PFSK-1 (cell line): ENCODE data around the gene ASZ1.

Source experiments
- POLR2AphosphoS5 ChIP-seq: IDR thresholded peaks from 2 replicates; pipeline ENCODE4 v1.6.1; 2012; ENCODE audit warnings: low read depth, mild to moderate bottlenecking, control low read depth, low read length, moderate library complexity
- SIN3A ChIP-seq: IDR thresholded peaks from 2 replicates; pipeline ENCODE4 v1.6.1; 2012; ENCODE audit warnings: mild to moderate bottlenecking, low read length, moderate library complexity, borderline replicate concordance; ENCODE audit not compliant: insufficient read depth
- TAF1 ChIP-seq: IDR thresholded peaks from 2 replicates; pipeline ENCODE4 v1.6.1; 2012; ENCODE audit warnings: low read length, control low read depth, borderline replicate concordance; ENCODE audit not compliant: insufficient read depth
- TF ChIP-seq, protein P1 (sequence below), 2 experiments: IDR thresholded peaks; 2 replicates each; pipeline versions ENCODE4 v1.6.1 to v1.8.0; 2011 to 2012; ENCODE audit warnings: low read depth in 2 of 2, low read length in 2 of 2, control low read depth in 1 of 2, inconsistent platforms in 1 of 2, mild to moderate bottlenecking in 1 of 2, moderate library complexity in 1 of 2; ENCODE audit not compliant: insufficient read depth in 1 of 2

DNA sequence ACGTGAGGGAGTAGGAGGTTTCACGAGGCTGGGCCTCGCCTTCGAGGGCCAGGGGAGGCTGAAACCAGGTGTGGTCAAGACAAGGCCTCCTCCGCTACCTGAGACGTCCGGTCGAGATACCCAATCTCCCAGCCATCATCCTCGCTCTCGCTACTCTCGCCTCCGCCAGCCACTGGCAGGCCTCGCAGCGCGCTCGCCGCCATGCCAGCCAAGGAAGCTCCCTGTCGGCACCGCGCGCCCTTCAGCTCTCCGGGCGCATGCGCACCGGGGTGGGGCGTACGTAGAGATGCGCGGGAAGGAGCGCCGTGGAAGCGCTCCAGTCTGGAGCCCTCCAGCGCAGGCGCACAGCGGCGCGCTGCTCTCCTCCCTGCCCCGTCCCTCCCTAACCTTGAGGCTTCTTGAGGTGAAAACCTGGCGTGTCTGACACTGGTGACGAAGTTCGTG lies at the start of gene ASZ1:
- TF ChIP-seq, protein P1, sequence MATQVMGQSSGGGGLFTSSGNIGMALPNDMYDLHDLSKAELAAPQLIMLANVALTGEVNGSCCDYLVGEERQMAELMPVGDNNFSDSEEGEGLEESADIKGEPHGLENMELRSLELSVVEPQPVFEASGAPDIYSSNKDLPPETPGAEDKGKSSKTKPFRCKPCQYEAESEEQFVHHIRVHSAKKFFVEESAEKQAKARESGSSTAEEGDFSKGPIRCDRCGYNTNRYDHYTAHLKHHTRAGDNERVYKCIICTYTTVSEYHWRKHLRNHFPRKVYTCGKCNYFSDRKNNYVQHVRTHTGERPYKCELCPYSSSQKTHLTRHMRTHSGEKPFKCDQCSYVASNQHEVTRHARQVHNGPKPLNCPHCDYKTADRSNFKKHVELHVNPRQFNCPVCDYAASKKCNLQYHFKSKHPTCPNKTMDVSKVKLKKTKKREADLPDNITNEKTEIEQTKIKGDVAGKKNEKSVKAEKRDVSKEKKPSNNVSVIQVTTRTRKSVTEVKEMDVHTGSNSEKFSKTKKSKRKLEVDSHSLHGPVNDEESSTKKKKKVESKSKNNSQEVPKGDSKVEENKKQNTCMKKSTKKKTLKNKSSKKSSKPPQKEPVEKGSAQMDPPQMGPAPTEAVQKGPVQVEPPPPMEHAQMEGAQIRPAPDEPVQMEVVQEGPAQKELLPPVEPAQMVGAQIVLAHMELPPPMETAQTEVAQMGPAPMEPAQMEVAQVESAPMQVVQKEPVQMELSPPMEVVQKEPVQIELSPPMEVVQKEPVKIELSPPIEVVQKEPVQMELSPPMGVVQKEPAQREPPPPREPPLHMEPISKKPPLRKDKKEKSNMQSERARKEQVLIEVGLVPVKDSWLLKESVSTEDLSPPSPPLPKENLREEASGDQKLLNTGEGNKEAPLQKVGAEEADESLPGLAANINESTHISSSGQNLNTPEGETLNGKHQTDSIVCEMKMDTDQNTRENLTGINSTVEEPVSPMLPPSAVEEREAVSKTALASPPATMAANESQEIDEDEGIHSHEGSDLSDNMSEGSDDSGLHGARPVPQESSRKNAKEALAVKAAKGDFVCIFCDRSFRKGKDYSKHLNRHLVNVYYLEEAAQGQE (IDR thresholded peaks at IDR 0.05; ENCODE audit: insufficient read depth in 1 of 2, low read depth in 2 of 2, low read length in 2 of 2), result no peak
- TF ChIP-seq TAF1, result no peak
- no peak for TF ChIP-seq POLR2AphosphoS5
- TF ChIP-seq SIN3A, result no peak
